ENCODE data around the gene FOXC1. TPM values are rescaled to one million over a fixed set of nuclear protein-coding genes. Genes with fewer than 3 reads are reported as not detected.
A peak's percentile ranks its signal among the peaks of the same experiment; 100 is the strongest.

The FOXC1 gene
- total and polyA plus RNA-seq, 9 of the 15 experiments (the other 6 are each of a cell fraction or from before 2014, with no cell fraction given), result not detected

- Histone ChIP-seq H3K27ac (ENCODE audit: extremely low read depth, low read depth, low read length) (no peak overlapping the region), H3K9me1 (ENCODE audit: control insufficient read depth, insufficient read depth, low read length) (no peaks in the 10 kb centered on the region), H3K79me2 (ENCODE audit: control insufficient read depth, insufficient read depth, low read length) (no peaks in the 10 kb centered on the region), H3K4me2 (ENCODE audit: insufficient read depth, low read length) (no peak overlapping the region), H2AFZ (ENCODE audit: low read depth, low read length) (no peak overlapping the region), H3K4me3 (no peak overlapping the region), H3K9ac (ENCODE audit: insufficient read depth in 1 of 2, low read depth in 2 of 2, low read length in 2 of 2) (no peak overlapping the region), H3K9me3 (replicated peaks; ENCODE audit: control insufficient read depth, insufficient read depth, low read depth, low read length) (no peaks in the 10 kb centered on the region), H3K36me3 (ENCODE audit: control insufficient read depth, insufficient read depth, low read length) (no peaks in the 10 kb centered on the region), H3K27me3 (ENCODE audit: control insufficient read depth in 2 of 2, insufficient read depth in 2 of 2, low read length in 2 of 2) (peaks cover 30 to 48% of the 10 kb centered on the region in 2 experiments; a peak in 3 of 5 replicates), H3K4me1 (replicated peaks in 1 of 2; ENCODE audit: control insufficient read depth in 2 of 2, insufficient read depth in 2 of 2, low read length in 2 of 2) (peaks cover 0 to 26% of the 10 kb centered on the region in 2 experiments; a peak in 2 of 5 replicates), H4K20me1 (replicated peaks; ENCODE audit: control insufficient read depth, insufficient read depth, low read length) (no peaks in the 10 kb centered on the region)
- DNase-seq (ENCODE audit: extremely low read depth in 1 of 4, low spot score in 3 of 4) (no peak), FAIRE-seq (no peak), ATAC-seq (no peak)
- TF ChIP-seq CBX2 (IDR thresholded peaks at IDR 0.05; ENCODE audit: insufficient read depth, low read length, poor library complexity, severe bottlenecking) (peak; percentile 93), ETS2 (tag; IDR thresholded peaks at IDR 0.05; ENCODE audit: borderline replicate concordance, poor library complexity, severe bottlenecking) (no peak), BMI1 (IDR thresholded peaks at IDR 0.05; ENCODE audit: low read length) (peak; percentile 17), CBX8 (IDR thresholded peaks at IDR 0.05; ENCODE audit: borderline replicate concordance, extremely low read depth, low read depth, low read length, poor library complexity, severe bottlenecking) (peak; percentile 69)
- intact Hi-C loops (cut with micrococcal nuclease), result no loop called here
- no TSS peak for BruUV-seq (replicated peaks)
- in situ Hi-C loops (cut with MboI), result no loop called here
- ChIA-PET CTCF (ENCODE audit: low intra/inter-chr PET ratio) (no interaction called here), POLR2A (interaction anchor here (0.6 kb wide), 1 partner anchor 40 kb away, joined by 4 read pairs; no protein-coding TSS in a partner anchor)
- 7% methylated on average over 10 of the region's 10 CpGs for WGBS (ENCODE audit: insufficient coverage, low coverage, missing lambda C conversion rate)
Observed at GRCh38 chr6:1612299-1612973, 2.7 kb downstream of the FOXC1 start.

GRCh38 chr6:1612974-1613306 is 3.2 kb downstream of the FOXC1 start:
- Histone ChIP-seq H2AFZ (ENCODE audit: low read depth, low read length) (no peak overlapping the region), H3K36me3 (ENCODE audit: control insufficient read depth, insufficient read depth, low read length) (no peaks in the 10 kb centered on the region), H3K9me3 (replicated peaks; ENCODE audit: control insufficient read depth, insufficient read depth, low read depth, low read length) (no peaks in the 10 kb centered on the region), H3K9ac (ENCODE audit: insufficient read depth in 1 of 2, low read depth in 2 of 2, low read length in 2 of 2) (no peak overlapping the region), H3K27ac (ENCODE audit: extremely low read depth, low read depth, low read length) (no peak overlapping the region), H4K20me1 (replicated peaks; ENCODE audit: control insufficient read depth, insufficient read depth, low read length) (no peaks in the 10 kb centered on the region), H3K79me2 (ENCODE audit: control insufficient read depth, insufficient read depth, low read length) (no peaks in the 10 kb centered on the region), H3K4me3 (no peak overlapping the region), H3K4me1 (replicated peaks in 1 of 2; ENCODE audit: control insufficient read depth in 2 of 2, insufficient read depth in 2 of 2, low read length in 2 of 2) (peaks cover 0 to 26% of the 10 kb centered on the region in 2 experiments; a peak in 2 of 5 replicates), H3K9me1 (ENCODE audit: control insufficient read depth, insufficient read depth, low read length) (no peaks in the 10 kb centered on the region), H3K27me3 (ENCODE audit: control insufficient read depth in 2 of 2, insufficient read depth in 2 of 2, low read length in 2 of 2) (peaks cover 28 to 48% of the 10 kb centered on the region in 2 experiments; a peak in 3 of 5 replicates), H3K4me2 (ENCODE audit: insufficient read depth, low read length) (no peak overlapping the region)
- ChIA-PET CTCF (ENCODE audit: low intra/inter-chr PET ratio) (no interaction called here), POLR2A (no interaction called here)
- 17% methylated on average over 7 of the region's 7 CpGs for WGBS (ENCODE audit: insufficient coverage, low coverage, missing lambda C conversion rate)
- DNase-seq (ENCODE audit: extremely low read depth in 1 of 4, low spot score in 3 of 4), result no peak
- intact Hi-C loops (cut with micrococcal nuclease), result no loop called here
- TF ChIP-seq CBFA2T2 (conservative IDR thresholded peaks at IDR 0.05) (no peak), CBX2 (IDR thresholded peaks at IDR 0.05; ENCODE audit: insufficient read depth, low read length, poor library complexity, severe bottlenecking) (peak; percentile 80), BRCA1 (IDR thresholded peaks at IDR 0.05) (peak; percentile 19; the same call in 1 of the 2 replicates), BRCA1 (CRISPR knock-in tag; IDR thresholded peaks at IDR 0.05) (no peak)
- in situ Hi-C loops (cut with MboI), result no loop called here
- no peak for FAIRE-seq
- BruUV-seq (replicated peaks), result no TSS peak
- ATAC-seq, result no peak

Measured in K562 (cell line).